Hematopoietic multipotent progenitor cell (in vitro differentiated cells): ENCODE measurements around the gene RGSL1. TPM values are rescaled to one million over a fixed set of nuclear protein-coding genes. Genes with fewer than 3 reads are reported as not detected.

ENCODE experiments used
- DNase-seq, 3 donors: peaks; one replicate each; pipeline ENCODE4 v3.0.0-alpha.2; 2011 to 2015; ENCODE audit warnings: low read depth in 2 of 3, low spot score in 2 of 3
- total RNA-seq: library from RNA; depleted of rRNA; stranded (reverse); fragments of >200 nt; gene quantifications from one replicate; pipeline ENCODE4 v1.2.3, GENCODE V29; 2012

The RGSL1 gene
- total RNA-seq: not detected

DNA sequence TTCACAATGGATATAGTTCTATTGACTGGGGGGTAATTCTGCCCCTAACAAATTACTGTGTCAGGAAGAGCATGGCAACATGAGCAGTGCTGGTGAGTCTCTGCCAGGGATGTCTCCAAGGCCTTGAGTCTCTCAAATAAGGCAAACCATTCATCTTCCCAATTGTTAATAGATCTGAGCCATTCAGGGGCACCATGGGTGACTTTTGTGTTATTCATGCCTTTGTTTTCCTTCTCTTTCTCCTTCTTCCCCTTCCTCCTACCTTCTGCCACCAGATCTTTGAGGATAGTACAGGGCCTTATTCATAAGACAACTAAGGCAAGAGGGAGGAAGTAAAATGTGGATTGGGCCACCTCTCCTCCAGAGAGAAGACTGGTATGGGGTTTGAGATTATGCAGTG, at the start of gene RGSL1:
Gene RGSL1, plus strand, starts transcription at position 60 of the 400 bp plus-strand sequence. Its CDS starts 20 bp downstream, at position 80.
- DNase-seq: no peak

DNA sequence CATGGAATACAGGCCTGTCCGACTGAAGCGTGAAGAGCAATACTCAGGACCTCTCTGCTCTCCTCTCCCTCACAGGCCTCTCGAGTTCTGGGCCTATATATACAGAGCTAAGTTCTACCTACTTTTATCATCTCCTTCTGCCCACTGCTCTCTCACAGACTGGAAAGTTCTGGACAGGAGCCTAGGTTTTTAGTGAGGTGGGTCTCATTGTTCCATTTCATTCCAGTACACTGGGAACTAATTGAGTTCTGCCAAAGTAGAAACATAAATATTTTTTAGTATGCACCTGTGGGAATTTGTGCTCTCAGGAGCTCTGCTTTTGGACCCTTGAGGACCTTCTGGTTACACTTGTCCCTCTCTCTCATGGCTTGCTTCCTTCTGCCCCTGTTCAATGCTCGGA, 49.4 kb upstream of the RGSL1 start, which contains the start of gene TEDDM1:
Gene TEDDM1, minus strand, starts transcription at position 101 of the 400 bp plus-strand sequence. CDS start 182 bp downstream, outside the sequence.
- no peak for DNase-seq

DNA sequence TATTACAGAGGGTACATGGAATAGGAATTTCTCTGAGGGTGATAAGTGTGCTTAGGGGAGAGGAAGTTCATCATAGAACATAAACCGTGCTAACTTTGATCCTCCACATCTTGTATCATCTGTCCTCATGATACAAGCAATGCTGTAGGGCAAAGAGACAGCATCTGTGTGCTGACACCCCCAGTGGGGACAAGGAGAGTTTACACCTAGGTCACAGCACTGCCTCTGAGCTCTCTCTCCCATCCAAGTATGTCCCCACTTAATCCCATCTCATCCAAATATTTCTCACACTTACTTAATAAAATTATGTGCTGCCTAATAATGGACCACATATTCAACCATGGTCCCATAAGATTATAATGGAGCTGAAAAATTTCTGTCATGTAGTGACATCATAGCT, 45.2 kb upstream of the RGSL1 start:
- no peak for DNase-seq

DNA sequence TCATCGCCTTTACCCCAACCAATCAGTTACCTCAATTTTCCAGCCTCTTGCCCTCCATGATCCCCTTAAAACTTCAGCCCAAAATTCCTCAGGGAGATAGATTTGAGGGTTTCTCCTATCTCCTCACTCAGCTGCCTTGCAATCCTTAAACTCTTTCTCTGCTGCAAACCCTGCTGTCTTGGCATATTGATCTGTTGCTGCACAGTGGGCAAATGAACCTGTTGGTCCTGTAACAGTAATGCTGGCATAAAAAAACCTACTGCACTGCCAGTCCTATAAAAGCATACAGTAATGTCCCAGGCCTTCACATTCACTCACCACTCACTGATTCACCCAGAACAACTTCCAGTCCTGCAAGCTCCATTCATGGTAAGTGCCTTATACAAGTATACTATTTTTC, 44.4 kb upstream of the RGSL1 start:
- no peak for DNase-seq

DNA sequence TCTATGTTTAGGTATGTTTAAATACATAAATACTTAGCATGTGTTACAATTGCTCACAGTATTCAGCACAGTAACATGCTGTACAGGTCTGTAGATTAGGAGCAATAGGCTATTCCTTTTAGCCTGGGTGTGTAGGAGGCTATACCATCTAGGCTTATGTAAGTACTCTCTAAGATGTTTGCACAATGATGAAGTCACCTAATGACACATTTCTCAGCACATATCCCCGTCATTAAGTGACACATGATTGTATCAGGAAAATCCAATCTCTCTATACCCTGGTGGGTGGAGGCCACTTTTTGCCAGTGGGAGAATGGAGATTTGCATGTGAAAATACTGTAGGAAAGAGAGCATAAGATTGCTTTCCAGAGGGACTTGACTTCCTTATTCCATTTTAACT, 43.9 kb upstream of the RGSL1 start:
- no peak for DNase-seq

DNA sequence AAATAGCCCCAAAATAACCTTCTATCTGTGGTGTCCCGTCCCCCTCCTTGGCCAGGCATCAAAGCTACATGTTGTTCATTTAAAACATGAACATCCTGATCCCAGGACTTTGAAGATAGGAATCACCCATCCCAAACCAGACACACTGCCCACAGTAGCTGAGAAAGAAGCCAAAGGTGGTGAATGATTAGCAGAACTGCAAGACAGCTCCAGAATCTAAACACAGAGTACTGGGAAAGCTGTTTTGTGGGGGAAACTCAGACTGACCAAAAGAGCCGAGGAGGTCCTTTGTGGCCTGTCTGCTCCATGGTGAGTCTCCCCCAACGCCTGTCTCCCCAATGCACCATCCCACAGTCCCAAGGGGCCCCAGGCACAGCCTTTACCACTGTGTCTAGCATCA, 42.2 kb upstream of the RGSL1 start:
- no peak for DNase-seq

DNA sequence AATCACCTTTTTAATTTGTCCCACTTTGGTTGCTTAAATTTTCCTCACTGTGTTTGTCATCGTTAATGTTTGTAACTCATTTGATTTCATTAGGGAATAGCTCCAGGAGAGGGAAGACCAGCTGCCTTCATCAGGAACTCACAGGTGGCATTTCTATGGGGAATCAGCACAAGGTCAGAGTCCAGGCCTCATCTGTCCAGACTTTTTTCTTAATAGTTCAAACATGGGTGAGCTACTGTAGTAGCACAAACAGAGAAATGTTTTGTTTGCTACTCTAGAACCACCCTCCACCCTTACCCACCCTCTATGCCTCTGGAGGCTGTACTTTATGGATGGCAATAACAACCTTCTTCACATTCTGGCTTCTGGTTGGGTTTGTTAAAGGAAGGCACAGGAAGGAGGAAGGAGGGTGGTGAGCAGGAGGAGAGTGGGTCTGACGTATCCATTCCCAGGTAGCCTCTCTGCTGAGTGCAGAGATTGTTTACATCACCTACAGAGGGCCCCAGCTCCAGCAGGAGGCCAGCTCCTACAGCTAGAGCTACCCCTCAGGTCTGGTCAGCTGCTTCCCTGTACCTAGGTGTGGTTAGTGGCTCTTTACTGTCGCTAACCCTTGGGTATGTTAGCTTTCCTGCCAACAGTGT, 41.4 kb upstream of the RGSL1 start:
- DNase-seq: no peak

DNA sequence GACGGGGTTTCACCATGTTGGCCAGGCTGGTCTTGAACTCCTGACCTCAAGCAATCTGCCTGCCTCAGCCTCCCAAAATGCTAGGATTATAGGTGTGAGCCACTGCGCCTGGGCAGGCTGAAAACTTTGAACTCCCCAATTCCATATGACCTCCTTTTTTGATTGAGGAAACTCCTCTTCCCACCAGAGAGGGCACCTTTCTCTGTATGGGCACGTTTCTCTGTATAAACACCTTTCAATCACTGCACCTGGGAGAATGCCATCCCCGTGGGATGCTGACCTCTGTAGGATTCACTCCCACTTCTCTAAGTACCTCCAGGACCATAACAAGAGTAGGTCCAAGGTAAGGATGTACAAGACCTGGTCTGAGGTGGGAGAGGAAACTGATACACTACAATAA, 39.8 kb upstream of the RGSL1 start:
- DNase-seq: no peak

DNA sequence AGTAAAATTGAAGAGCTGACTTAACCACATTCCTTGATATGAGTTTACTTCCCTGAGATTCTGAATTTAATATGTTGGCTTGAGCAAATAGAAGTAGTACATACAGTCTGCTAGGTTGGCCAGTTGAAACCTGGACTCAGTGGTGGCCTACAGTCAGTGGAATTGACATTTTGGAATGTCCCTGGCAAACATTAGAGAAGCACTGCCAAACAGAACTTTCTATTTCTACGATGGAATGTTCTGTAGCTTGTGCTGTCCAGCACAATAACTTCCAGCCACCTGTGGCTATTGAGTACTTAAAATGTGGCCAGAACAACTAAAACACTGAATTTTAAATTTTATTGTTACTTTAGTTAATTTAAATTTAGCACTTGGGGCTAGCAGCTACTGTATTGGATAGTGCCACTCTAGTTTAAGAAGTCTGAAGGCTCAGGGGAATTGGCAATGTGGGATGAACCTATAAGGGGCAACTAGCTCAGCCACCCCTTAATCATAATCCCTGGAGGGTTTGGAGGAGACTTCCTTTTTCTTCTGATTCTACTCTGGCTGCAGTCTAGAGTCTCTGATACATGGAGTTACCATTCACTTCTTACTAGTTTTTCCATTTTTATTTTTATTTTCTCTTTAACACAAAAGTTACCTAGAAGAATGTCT, 39.2 kb upstream of the RGSL1 start:
- no peak for DNase-seq

DNA sequence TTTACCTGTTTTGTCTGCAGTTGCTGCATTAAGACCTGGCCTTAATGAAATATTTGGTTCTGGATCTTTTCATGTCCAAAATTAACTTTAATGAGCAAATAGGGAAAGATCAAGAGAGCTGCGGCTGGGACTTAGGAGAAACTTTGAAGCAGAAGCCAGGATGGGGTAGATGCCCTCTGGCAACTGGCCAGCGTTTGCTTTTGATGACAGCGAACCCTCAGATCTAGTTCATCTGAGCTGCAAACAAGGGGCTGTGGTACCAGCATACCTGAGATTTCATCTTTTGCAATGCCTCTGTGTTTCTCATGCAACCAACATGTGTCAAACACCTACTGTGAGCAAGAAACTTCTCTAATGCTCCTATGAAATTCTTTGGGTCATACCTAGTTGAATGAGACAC, 36.5 kb upstream of the RGSL1 start:
- no peak for DNase-seq

DNA sequence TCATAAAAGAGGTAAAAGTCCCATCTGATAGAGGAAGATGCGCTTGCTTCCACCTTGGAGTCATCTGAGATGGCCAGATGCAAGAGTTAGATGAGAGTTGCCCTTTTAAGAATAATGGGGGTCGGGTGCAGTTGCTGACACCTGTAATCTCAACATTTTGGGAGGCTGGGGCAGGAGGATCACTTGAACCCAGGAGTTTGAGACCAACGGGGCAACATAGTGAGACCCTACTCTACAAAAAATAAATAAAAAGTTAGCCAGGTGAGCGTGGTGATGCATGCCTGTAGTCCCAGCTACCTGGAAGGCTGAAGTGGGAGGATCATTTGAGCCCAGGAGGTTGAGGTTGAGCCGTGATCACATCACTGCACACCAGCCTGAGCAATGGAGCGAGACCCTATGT, 36.0 kb upstream of the RGSL1 start:
- DNase-seq: no peak

DNA sequence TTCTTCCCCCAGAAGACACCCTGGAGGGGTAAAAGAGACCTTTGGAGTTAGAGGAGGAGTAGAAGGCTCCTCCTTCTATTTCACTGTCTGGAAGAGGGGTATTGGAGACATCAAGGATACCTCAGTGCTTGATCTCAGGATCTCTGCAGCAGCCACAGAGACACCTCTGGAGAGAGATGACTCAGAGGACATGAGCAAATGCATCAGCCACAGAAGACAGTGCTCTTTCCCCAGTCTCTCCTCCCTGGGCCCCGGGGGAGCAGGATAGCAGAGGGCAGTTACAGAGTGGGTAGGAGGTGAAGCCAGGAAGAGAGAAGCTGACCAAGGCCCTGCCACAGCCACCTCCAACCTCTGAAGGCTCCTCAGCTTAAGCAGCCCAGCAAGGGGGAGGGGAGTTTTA, 34.2 kb upstream of the RGSL1 start:
- no peak for DNase-seq

DNA sequence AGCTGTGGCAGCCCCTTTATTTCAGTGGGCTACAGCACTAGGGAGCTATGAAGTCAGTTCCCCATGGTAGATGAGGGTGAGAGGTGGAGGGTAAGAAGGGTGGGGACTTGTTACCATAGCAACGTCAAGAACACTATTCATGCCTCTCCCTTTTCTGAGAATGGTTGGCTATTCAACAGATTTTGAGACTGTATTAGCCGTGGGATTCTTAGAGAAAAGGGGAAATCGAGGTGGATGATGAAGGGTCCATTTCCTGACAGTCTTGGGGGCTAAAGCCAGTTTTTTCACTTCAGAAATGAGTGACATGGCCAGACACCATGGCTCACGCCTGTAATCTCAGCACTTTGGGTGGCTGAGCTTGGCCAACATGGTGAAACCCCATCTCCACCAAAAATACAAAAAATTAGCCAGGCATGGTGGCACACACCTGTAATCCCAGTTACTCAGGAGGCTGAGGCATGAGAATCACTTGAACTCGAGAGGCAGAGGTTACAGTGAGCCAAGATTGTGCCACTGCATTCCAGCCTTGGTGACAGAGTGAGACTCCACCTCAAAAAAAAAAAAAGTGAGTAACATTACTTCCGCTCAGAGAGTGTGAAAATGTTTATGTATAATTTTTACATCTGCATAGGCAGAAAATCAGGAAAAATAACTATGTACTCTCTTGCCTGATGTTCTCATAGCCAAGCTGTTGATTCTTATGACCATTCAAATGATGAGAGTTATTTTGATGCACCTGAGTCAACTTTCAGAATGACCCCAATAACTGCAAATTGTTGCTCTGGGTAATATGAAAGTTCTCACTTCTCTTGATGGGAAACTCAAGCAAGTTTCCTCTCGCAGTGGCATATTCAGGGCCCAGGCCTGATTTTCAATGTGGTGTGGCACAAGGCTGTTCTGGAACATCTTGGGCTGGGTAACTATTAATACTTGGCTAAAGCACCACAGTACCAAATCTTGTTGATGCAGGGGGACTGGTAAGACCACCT, 23.2 kb upstream of the RGSL1 start:
- DNase-seq: no peak

DNA sequence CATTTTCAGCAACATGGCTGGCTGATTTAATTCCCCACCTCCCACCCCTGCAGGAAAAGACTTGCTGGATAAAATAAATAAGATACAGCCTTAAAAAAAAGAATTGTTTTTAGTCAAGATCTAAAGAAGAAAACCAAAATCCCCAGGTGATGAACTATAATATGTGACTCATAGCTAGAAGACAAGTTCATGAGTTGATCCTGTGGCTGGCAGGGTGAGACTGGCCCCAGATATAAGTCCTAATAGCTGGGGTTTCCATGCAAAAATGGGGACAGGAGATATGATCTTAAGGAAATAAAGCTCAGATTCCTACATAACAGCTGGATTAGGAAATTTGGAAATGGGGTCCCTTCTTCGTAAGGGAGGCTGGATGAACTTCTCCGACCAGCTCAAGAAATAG, 21.9 kb upstream of the RGSL1 start:
- DNase-seq: no peak

DNA sequence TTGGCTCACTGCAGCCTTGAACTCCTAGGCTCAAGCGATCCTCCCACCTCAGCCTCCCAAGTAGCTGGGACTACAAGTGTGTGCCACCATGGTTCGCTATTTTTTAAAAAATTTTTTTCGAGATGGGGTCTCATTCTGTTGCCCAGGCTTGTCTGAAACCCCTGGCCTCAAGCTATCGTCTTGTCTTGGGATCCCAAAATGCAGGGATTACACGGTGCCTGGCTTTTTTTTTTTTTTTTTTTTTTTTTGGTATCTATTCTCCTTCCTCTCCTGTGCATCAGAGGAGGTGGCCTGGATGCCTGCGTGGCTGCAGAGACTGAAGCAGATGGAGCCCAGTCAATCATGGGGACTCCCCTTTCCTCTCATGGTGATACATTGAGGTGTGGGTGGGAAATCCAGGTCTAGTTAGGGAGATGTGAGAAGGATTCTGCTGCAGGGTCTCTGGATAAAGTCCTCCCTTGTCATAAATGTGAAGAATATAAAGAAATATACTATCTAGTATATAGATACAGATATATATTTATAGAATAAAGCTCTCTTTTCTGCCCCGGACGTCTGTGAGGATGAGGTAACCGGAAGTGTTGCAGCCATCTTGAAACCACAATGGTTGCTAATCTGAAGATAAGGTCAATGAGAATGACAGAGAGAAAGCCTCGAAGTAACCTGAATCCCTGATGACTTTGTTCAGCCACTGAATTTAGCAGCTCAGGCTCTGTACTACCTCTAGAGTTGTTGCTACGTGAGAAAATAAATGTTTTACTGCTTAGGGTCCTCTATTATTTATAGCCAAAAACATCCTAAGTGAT, 19.5 kb upstream of the RGSL1 start:
- peak in 2 of 3 donors; percentile 31 to 53 for DNase-seq

DNA sequence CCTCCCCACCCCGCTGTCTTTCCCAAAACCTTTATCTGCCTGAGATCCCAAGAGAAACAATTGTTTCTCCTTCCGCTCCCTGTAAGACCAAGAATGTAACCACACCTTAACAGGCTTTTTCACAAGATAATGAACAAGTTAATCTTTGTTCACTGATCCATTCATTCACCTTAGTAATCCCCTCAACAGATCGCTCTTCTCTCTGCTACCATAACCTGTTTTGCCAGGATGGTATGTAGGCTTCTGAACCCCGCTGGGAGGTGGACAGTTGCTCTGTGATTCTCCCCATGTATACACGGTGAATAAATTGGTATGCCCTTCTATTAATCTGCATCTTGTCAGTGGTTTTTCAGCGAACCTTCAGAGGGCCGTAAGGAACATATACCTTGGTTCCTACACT, 18.7 kb upstream of the RGSL1 start:
- no peak for DNase-seq

DNA sequence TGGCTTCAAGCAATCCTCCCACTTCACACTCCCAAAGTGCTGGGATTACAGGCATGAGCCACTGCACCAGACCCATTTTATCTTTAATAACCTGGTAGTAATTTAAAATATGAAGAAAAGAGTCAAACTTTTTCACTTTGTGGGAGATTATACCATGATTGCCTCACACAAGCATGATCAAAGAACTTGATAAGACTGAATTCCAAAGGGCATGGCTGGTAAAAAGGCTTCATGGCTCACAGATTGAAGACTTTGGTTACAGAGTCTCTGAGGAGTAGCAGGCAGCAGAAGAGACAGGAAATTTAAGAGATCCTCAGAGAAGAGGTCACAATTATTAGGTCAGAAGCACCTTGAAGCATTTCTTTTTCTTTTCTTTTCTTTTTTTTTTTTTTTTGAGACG, 16.4 kb upstream of the RGSL1 start:
- DNase-seq: no peak

DNA sequence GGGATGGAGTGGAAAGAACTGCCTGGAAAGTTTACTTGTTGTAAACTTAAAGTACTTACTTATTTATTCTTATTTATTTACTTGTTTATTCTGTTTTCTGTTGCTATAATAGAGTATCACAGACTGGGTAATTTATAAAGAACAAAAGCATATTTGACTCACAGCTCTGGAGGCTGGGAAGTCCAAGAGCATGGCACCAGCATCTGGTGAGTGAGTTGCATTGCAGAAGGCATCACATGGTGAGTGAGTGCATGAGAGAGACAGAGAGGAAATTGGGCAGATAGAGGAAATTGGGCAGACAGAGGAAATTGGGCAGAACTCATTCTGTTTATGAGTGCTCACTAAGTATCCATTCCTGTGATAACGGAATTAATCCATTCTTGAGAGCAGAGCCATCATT, 11.6 kb upstream of the RGSL1 start:
- DNase-seq: no peak

DNA sequence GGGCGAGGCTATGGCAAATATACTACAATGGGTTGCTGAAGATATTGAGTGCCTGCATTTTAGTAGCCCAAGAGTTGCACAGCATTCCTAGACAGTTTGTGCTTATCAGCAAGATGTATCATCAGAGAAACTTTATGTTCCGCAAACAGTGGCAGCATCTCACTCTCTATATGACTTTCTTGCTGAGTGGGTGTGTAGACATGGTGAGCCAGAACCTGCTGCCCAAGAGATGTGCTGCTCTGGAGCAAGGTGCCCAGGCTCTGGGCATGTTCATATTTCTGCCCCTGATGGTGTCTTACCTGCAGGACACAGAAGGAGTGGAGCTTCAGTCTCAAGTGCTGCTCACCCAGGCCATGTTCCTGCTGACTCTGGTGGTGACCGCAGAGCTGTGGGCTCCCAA, 8.2 kb upstream of the RGSL1 start:
- DNase-seq: no peak

DNA sequence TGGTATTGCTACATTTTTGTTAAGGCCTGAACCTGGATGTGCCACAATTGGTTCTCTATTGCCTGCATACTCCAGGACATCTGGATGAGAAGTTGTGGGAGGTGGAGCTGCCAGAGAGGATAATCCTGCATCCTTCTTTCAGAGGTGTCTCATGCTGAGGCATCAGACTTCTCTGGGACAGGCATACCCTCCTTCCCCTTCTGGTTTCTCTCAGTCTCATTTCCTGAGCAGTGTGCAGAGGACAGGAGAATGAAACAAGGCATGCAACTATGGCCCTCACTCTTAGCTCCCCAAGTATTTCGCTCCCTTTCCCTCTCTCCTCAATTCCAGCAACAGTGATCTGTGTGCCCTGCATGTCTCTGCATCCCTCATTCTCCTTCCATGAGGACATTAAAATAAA, 7.6 kb upstream of the RGSL1 start:
- DNase-seq: no peak

DNA sequence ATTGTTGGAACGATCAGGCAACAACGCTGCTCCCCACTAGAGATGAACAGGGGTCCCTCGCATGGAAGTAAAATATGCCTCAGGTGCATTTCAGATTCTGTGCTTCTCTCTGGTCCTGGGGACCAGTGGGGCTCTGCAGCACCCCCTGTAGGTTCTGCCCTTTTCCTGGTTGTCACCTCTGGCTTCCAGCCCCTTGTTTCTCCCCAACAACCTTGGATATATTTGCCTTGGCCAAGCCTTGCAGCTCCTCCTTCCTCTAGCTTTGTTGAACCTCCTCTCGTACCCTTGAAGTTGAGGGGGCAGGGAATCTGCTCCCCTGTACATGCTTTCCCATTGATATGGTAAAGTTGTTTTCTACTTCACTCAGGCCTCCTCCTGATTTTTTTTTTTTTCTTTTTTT, 5.4 kb upstream of the RGSL1 start:
- DNase-seq: no peak
